Ascending aorta (tissue), 2 donors: Measurements from ENCODE around the gene SPDYE4. TPM values are rescaled to one million over a fixed set of nuclear protein-coding genes. Genes with fewer than 3 reads are reported as not detected.

ENCODE experiments used
- DNase-seq, 2 donors: peaks; one replicate each; pipeline ENCODE4 v3.0.0-alpha.2; 2019; ENCODE audit warnings: low spot score in 2 of 2
- H3K27ac ChIP-seq, 2 donors: fragments of 200-600 bp; sonication (generic); one replicate each; pipeline ENCODE4 v1.5.1; 2016 to 2017; ENCODE audit warnings: mild to moderate bottlenecking in 1 of 2
- H3K27me3 ChIP-seq: fragments of 200-600 bp; sonication (generic); one replicate; pipeline ENCODE4 v1.5.1; 2017
- H3K36me3 ChIP-seq, 2 donors: fragments of 200-600 bp; sonication (generic); one replicate each; pipeline ENCODE4 v1.5.1; 2016
- H3K4me1 ChIP-seq, 2 donors: fragments of 200-600 bp; sonication (generic); one replicate each; pipeline ENCODE4 v1.5.1; 2016 to 2017; ENCODE audit warnings: mild to moderate bottlenecking in 1 of 2
- H3K4me3 ChIP-seq, 2 donors: fragments of 200-600 bp; sonication (generic); one replicate each; pipeline ENCODE4 v1.5.1; 2016 to 2017; ENCODE audit warnings: mild to moderate bottlenecking in 1 of 2
- H3K9me3 ChIP-seq, 2 donors: fragments of 200-600 bp; sonication (generic); one replicate each; pipeline ENCODE4 v1.5.1; 2016
- CTCF ChIP-seq, 3 experiments: fragments of 200-600 bp in 2 of 3; fragments of 450-650 bp in 1 of 3; sonication (generic) in 2 of 3; IDR thresholded peaks; one replicate each; pipeline ENCODE4 v1.5.1; 2016 to 2019; ENCODE audit warnings: antibody characterized with exemption in 3 of 3, mild to moderate bottlenecking in 1 of 3, moderate library complexity in 1 of 3
- intact Hi-C: fragments of 100-400 bp; cut with DNase I; formaldehyde crosslinking; loops from one replicate; pipeline ENCODE4 v1.15.1; 2023
- total RNA-seq: library from RNA; depleted of rRNA; stranded (reverse); fragments of >200 nt; gene quantifications from one replicate; pipeline ENCODE4 v1.1.0, GENCODE V29; 2016

Gene SPDYE4
- total RNA-seq, 1 donor from 2014 or later = not detected

GRCh38 chr17:8724451-8724850 lies 33.9 kb downstream of the SPDYE4 start:
- no peak for DNase-seq
- Histone ChIP-seq H3K36me3 (no peaks in the 10 kb centered on the region), H3K27me3 (no peaks in the 10 kb centered on the region), H3K27ac (no peak overlapping the region), H3K9me3 (no peaks in the 10 kb centered on the region), H3K4me3 (no peak overlapping the region), H3K4me1 (peaks cover 0 to 8% of the 10 kb centered on the region in 2 donors)
- intact Hi-C loops = no loop called here
- TF ChIP-seq CTCF (IDR thresholded peaks at IDR 0.05) = no peak

GRCh38 chr17:8720596-8720995 lies 37.8 kb downstream of the SPDYE4 start:
- intact Hi-C loops = no loop called here
- H3K4me1 ChIP-seq = peaks cover 0 to 4% of the 10 kb centered on the region in 2 donors
- no peak for DNase-seq
- no peaks in the 10 kb centered on the region for H3K27me3 ChIP-seq
- no peaks in the 10 kb centered on the region for H3K9me3 ChIP-seq
- H3K4me3 ChIP-seq = no peak overlapping the region
- TF ChIP-seq CTCF (IDR thresholded peaks at IDR 0.05) = no peak
- H3K27ac ChIP-seq = peak overlapping the region in 1 of 2 donors; percentile 11
- H3K36me3 ChIP-seq = no peaks in the 10 kb centered on the region

- Histone ChIP-seq H3K36me3 (no peaks in the 10 kb centered on the region), H3K27me3 (no peaks in the 10 kb centered on the region), H3K4me1 (peaks cover 0 to 4% of the 10 kb centered on the region in 2 donors), H3K4me3 (no peak overlapping the region), H3K27ac (no peak overlapping the region), H3K9me3 (no peaks in the 10 kb centered on the region)
- TF ChIP-seq CTCF (IDR thresholded peaks at IDR 0.05) = no peak
- no peak for DNase-seq
- intact Hi-C loops = no loop called here
Observed at GRCh38 chr17:8719291-8720246, 38.8 kb downstream of the SPDYE4 start.

GRCh38 chr17:8718001-8718563 lies 40.3 kb downstream of the SPDYE4 start:
- peaks cover 0 to 4% of the 10 kb centered on the region in 2 donors for H3K4me1 ChIP-seq
- H3K27ac ChIP-seq = no peak overlapping the region
- H3K36me3 ChIP-seq = no peaks in the 10 kb centered on the region
- H3K4me3 ChIP-seq = no peak overlapping the region
- TF ChIP-seq CTCF (IDR thresholded peaks at IDR 0.05) = no peak
- no peak for DNase-seq
- no peaks in the 10 kb centered on the region for H3K9me3 ChIP-seq
- intact Hi-C loops = no loop called here
- H3K27me3 ChIP-seq = no peaks in the 10 kb centered on the region

- Histone ChIP-seq H3K9me3 (no peaks in the 10 kb centered on the region), H3K4me1 (peaks cover 3 to 4% of the 10 kb centered on the region in 2 donors), H3K36me3 (no peaks in the 10 kb centered on the region), H3K4me3 (no peak overlapping the region), H3K27ac (no peak overlapping the region), H3K27me3 (no peaks in the 10 kb centered on the region)
- no peak for DNase-seq
- TF ChIP-seq CTCF (IDR thresholded peaks at IDR 0.05) = no peak
- intact Hi-C loops = no loop called here
Observed at GRCh38 chr17:8713878-8714277, 44.5 kb downstream of the SPDYE4 start.
